Measurements from ENCODE around the gene GGCT.
"Not testable (repeated sequence)": the region's sequence is repeated elsewhere in the genome, so short reads cannot be mapped to it uniquely, and the experiment has no call there.

The GGCT gene

DNA sequence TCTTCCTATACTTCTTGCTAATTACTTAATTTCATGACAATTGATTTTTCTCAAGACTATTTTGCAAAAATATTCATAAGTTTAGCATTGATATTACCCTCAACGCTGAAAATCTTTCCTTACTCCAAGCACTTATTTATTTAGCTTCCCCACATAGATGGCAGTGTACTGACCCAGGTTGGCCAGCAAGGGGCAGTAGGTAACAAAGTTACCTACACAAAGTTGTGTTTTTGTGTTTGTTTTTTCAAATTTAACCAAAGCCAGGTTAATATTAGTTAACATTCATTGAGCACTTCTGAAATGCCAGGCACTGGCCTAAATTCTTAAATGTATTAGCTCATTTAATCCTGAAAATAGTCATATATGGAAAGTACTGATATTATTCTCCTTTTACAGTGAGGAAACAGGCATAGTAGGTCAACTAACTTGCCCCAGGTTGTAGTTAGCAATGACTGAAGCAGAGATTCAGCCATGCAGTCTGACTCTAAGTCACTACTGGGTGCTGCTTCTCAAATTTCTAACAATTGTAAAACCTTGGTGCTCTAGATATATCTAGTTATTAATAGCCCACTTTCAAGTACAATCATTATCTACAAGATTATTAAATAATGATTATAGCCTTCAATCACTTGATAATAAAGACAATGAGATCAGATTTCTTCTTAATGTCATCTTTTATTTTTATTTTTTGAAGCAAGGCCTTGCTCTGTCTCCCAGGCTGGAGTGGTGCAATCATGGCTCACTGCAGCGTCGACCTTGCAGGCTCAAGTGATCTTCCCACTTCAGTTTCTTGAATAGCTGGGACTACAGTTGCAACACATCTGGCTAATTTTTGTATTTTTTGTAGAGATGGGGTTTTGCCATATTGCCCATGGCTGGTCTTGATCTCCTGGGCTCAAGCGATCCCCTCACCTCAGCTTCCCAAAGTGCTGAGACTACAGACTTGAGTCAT, 5.8 kb upstream of the GGCT start:
- H3K27me3 ChIP-seq (replicated peaks), result no peaks in the 10 kb centered on the region
- no peak for DNase-seq
- no peaks in the 10 kb centered on the region for H3K36me3 ChIP-seq (replicated peaks)
- TF ChIP-seq, protein P1, sequence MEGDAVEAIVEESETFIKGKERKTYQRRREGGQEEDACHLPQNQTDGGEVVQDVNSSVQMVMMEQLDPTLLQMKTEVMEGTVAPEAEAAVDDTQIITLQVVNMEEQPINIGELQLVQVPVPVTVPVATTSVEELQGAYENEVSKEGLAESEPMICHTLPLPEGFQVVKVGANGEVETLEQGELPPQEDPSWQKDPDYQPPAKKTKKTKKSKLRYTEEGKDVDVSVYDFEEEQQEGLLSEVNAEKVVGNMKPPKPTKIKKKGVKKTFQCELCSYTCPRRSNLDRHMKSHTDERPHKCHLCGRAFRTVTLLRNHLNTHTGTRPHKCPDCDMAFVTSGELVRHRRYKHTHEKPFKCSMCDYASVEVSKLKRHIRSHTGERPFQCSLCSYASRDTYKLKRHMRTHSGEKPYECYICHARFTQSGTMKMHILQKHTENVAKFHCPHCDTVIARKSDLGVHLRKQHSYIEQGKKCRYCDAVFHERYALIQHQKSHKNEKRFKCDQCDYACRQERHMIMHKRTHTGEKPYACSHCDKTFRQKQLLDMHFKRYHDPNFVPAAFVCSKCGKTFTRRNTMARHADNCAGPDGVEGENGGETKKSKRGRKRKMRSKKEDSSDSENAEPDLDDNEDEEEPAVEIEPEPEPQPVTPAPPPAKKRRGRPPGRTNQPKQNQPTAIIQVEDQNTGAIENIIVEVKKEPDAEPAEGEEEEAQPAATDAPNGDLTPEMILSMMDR (IDR thresholded peaks at IDR 0.05; ENCODE audit: low read depth, low read length, missing control alignments), result peak; percentile 87
- no peak overlapping the region for H3K4me3 ChIP-seq (ENCODE audit: low read depth, low read length)
- H3K27ac ChIP-seq, result no peak overlapping the region
- in situ Hi-C loops (cut with HindIII; ENCODE audit: low pct_ligation_motif_present, low sequenced_read_pairs), result no loop called here

DNA sequence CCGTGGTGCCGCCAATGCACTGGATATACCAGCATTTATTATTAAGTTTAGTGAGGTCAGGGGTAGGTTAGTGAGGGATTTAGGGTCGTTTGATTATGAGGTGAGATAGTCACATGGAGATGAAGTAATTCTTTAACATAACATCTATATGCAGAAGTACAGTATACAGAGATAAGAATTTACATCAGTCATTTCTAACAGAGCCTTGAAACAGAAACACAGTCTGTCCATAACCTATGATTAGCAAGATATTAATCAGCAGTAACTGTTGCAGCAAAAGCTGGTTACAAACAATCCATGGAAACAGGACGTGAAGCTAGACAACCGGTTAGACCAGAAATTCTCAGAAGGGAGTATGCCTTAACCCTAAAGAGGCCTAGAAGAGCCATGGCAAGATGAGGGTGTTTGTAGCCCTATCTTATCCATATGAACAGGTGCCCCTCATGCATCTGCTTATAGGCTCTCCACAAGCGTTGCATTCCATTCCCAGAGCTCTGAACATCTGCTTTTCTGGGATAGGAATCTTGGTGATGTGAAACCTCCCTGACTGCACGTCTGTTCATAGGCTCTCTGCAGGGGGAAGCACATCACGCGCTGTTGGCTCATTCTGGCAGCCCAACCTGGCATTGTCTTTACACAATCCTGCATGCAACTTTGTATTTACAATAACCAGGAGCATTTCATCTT, 4.7 kb upstream of the GGCT start:
- in situ Hi-C loops (cut with HindIII; ENCODE audit: low pct_ligation_motif_present, low sequenced_read_pairs); H3K27ac ChIP-seq; DNase-seq; H3K27me3 ChIP-seq (replicated peaks); H3K4me3 ChIP-seq (ENCODE audit: low read depth, low read length); H3K36me3 ChIP-seq (replicated peaks): not testable (repeated sequence)

DNA sequence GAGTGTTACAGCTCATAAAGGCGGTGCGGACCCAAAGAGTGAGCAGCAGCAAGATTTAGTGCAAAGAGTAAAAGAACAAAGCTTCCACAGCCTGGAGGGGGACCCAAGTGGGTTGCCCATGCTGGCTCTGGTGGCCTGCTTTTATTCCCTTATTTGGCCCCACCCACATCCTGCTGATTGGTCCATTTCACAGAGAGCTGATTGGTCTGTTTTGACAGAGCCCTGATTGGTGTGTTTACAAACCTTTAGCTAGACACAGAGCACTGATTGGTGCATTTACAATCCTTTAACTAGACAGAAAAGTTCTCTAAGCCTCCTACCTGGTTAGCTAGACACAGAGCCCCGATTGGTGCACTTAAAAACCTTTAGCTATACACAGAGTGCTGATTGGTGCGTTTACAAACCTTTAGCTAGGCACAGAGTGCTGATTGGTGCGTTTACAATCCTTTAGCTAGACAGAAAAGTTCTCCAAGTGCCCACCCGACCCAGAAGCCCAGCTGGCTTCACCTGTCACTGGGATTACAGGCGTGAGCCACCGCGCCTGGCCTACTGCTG, 2.8 kb upstream of the GGCT start:
- DNase-seq; H3K36me3 ChIP-seq (replicated peaks); in situ Hi-C loops (cut with HindIII; ENCODE audit: low pct_ligation_motif_present, low sequenced_read_pairs); H3K4me3 ChIP-seq (ENCODE audit: low read depth, low read length); H3K27ac ChIP-seq; H3K27me3 ChIP-seq (replicated peaks): not testable (repeated sequence)

DNA sequence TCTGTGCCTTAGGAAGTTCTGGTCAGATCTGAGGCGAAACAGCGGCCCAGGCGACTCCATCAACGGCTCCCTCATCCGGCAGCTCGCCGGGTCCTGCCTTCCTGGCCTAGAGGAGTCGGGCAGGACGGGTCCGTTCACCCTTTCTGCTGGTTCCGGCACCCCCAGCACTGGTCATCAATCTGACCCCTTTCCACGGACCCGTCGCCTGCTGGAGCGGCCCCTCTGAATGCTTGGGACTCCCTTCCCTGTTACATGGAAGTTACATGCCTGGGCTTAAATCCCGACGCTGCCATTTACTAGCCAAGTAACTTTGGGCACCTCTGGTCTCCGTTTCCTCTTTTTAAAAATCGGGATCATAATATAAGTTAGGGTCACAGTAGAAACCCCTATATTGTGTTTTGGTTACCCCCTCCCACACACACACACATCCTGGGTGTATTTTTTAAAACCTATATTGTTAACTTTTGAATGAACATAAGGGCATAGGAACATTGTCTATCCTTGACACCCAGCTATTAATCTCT, 607 bp upstream of the GGCT start:
- H3K4me3 ChIP-seq (ENCODE audit: low read depth, low read length), result peak overlapping the region; percentile 97
- in situ Hi-C loops (cut with HindIII; ENCODE audit: low pct_ligation_motif_present, low sequenced_read_pairs), result no loop called here
- no peak for DNase-seq
- TF ChIP-seq, protein P1 (IDR thresholded peaks at IDR 0.05; ENCODE audit: low read depth, low read length, missing control alignments), result peak; percentile 22
- H3K27me3 ChIP-seq (replicated peaks), result no peaks in the 10 kb centered on the region
- no peaks in the 10 kb centered on the region for H3K36me3 ChIP-seq (replicated peaks)
- peak overlapping the region; percentile 16 for H3K27ac ChIP-seq

DNA sequence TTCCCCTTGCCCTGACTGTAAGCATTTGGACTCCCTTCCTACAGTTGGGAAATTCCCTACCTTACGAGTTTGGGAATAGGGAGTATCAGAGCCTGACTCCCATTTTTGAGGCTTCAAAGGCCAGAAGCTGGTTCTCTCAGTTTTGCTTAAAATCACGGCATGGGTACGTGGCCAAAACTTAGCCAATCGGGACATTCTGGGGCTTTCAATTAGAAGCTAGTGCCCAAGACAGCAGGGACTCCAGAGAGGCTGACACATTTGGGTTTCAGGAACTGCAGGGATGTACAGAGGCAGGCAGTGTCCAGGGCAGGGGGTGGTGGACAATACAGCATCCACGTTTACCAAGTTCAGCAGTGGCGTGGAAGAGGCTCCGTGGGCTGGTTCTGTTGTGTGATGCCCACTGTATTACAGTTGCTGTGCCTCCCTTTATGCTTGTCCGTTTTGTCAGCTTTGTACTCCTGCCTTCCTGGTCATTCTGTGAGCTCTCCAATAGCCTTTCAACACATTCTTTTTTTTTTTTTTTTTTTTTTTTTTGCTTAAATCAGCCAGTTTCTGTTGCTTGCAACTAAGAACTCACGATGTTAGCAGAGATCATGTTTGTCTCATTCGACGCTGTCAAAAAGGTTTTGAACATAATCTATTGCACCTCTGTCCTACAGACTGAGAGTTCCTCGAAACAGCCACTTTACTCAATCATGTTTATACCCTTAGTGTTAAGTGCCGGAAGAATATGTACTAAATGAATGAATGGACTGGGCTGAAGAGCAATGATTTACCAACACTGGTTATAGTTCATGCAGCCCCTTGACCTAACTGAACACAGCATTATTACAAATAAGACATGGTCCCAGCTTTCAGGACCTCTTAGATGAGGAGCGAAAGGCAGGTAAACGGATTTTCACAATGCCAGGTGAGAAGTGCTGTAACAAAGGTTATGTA, 1.1 kb downstream of the GGCT start:
- H3K27ac ChIP-seq, result no peak overlapping the region
- in situ Hi-C loops (cut with HindIII; ENCODE audit: low pct_ligation_motif_present, low sequenced_read_pairs), result no loop called here

More for the DNA sequence above, 1.1 kb downstream of the GGCT start:
- no peaks in the 10 kb centered on the region for H3K27me3 ChIP-seq (replicated peaks)
- H3K36me3 ChIP-seq (replicated peaks), result peaks cover 3% of the 10 kb centered on the region
- H3K4me3 ChIP-seq (ENCODE audit: low read depth, low read length), result peak overlapping the region; percentile 97
- no peak for DNase-seq
- TF ChIP-seq, protein P1 (IDR thresholded peaks at IDR 0.05; ENCODE audit: low read depth, low read length, missing control alignments), result no peak

All from brain microvascular endothelial cell (primary cell).